ENCODE data around the gene DMRT3. TPM values are rescaled to one million over a fixed set of nuclear protein-coding genes. Genes with fewer than 3 reads are reported as not detected.

Gene DMRT3, protein sequence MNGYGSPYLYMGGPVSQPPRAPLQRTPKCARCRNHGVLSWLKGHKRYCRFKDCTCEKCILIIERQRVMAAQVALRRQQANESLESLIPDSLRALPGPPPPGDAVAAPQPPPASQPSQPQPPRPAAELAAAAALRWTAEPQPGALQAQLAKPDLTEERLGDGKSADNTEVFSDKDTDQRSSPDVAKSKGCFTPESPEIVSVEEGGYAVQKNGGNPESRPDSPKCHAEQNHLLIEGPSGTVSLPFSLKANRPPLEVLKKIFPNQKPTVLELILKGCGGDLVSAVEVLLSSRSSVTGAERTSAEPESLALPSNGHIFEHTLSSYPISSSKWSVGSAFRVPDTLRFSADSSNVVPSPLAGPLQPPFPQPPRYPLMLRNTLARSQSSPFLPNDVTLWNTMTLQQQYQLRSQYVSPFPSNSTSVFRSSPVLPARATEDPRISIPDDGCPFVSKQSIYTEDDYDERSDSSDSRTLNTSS
- 0.41 and 0.90 TPM in 2 replicates for total RNA-seq (ENCODE audit: low replicate concordance)

DNA sequence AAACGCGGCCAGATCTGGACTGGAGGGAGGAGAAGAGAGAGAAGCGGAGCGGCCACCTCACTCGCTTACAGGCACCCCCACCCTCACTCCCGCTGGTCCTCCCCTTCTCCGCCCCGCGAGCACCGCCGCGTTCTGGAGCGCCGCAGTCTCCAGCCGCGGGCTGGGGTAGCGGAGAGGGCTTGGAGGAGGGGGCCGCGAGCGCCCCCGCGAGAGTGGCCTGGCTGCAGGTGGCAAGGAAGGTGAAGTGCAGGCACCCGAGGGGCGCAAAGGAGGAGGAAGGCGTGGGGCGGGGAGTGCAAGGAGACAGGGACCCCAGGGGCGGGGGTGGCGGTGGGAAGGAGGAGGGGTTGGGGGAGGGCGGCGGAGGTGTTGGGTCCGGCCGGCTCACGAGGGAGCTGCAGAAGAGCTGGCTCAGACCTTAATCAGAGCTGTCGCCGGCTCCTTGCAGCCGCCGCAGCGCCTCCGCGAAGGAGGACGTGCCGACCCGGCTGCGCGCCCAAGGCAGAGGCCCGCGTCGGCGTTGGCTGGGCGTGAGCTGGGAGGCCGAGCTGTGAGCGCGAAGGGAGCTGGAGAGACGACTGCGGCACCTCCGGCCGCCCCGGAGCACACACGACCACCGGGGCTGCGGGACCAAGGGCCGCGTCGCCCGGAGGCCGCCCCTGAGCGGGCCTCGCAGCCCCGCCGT lies at the start of gene DMRT3:
Gene DMRT3 (plus strand): TSS at position 398 of the 685 bp plus-strand sequence. CDS start 347 bp downstream, outside the sequence.
- Histone ChIP-seq H3K4me1 (peaks cover 40% of the 10 kb centered on the region), H3K4me2 (peak within 1 kb of the TSS; percentile 85), H3K27ac (no peak within 1 kb of the TSS), H3K27me3 (peaks cover 98% of the 10 kb centered on the region), H3K9ac (no peak within 1 kb of the TSS), H3K79me2 (ENCODE audit: low read depth) (no peaks in the 10 kb centered on the region), H3K9me3 (ENCODE audit: low read depth) (no peaks in the 10 kb centered on the region), H3F3A (ENCODE audit: low read depth) (peaks cover 51% of the 10 kb centered on the region), H2AFZ (replicated peaks) (peak within 1 kb of the TSS; percentile 85), H3K36me3 (no peaks in the 10 kb centered on the region), H4K20me1 (ENCODE audit: low read depth) (peaks cover 31% of the 10 kb centered on the region), H3K4me3 (peak within 1 kb of the TSS; percentile 55)
- Mint-ChIP-seq H3K9me3 (no peaks in the 10 kb centered on the region), H3K36me3 (no peaks in the 10 kb centered on the region), H3K4me3 (peak within 1 kb of the TSS; percentile 87), H3K4me1 (peaks cover 40% of the 10 kb centered on the region), H3K27ac (no peak within 1 kb of the TSS), H3K27me3 (ENCODE audit: insufficient read depth, low read depth) (peaks cover 79% of the 10 kb centered on the region)
- DNase-seq (ENCODE audit: low spot score), result peak; percentile 85
- TF ChIP-seq EZH2 (IDR thresholded peaks at IDR 0.05) (peak; percentile 76), EZH2phosphoT487 (IDR thresholded peaks at IDR 0.05) (peak; percentile 58)
- TF ChIP-seq, protein P1, sequence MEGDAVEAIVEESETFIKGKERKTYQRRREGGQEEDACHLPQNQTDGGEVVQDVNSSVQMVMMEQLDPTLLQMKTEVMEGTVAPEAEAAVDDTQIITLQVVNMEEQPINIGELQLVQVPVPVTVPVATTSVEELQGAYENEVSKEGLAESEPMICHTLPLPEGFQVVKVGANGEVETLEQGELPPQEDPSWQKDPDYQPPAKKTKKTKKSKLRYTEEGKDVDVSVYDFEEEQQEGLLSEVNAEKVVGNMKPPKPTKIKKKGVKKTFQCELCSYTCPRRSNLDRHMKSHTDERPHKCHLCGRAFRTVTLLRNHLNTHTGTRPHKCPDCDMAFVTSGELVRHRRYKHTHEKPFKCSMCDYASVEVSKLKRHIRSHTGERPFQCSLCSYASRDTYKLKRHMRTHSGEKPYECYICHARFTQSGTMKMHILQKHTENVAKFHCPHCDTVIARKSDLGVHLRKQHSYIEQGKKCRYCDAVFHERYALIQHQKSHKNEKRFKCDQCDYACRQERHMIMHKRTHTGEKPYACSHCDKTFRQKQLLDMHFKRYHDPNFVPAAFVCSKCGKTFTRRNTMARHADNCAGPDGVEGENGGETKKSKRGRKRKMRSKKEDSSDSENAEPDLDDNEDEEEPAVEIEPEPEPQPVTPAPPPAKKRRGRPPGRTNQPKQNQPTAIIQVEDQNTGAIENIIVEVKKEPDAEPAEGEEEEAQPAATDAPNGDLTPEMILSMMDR (IDR thresholded peaks at IDR 0.05), result peak; percentile 33

DNA sequence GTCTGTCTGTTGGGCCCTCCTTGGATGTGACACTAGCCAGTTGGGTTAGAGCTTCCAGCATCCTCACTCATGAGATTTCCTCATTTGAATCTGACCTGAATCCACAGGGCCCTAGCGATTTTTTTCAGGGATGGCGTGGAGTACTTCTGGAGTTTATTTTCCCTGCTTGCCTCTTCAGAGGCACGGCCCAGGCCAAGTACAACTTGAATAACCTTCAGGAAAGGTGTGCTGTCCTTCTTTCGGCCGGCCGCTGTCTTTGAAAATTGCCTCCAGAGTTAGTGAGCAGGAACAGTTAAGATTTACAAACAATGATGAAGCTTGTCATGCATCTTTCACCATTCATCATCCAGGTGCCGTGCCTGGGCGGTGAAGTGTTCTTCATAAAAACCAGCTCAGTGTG lies 49.5 kb upstream of the DMRT3 start:
- no peak for DNase-seq (ENCODE audit: low spot score)
- TF ChIP-seq EZH2phosphoT487 (IDR thresholded peaks at IDR 0.05) (no peak), EZH2 (IDR thresholded peaks at IDR 0.05) (no peak)
- TF ChIP-seq, protein P1 (IDR thresholded peaks at IDR 0.05), result no peak
- no peaks in the 10 kb centered on the region for H3K79me2 ChIP-seq (ENCODE audit: low read depth)
- no peaks in the 10 kb centered on the region for H3F3A ChIP-seq (ENCODE audit: low read depth)
- no peaks in the 10 kb centered on the region for H3K27me3 ChIP-seq
- no peaks in the 10 kb centered on the region for H3K9me3 ChIP-seq (ENCODE audit: low read depth)
- H2AFZ ChIP-seq (replicated peaks), result no peak overlapping the region
- no peak overlapping the region for H3K9ac ChIP-seq
- no peaks in the 10 kb centered on the region for H3K36me3 ChIP-seq
- Mint-ChIP-seq H3K36me3 (no peaks in the 10 kb centered on the region), H3K27ac (no peak overlapping the region), H3K27me3 (ENCODE audit: insufficient read depth, low read depth) (peaks cover 9% of the 10 kb centered on the region), H3K9me3 (no peaks in the 10 kb centered on the region), H3K4me3 (no peak overlapping the region), H3K4me1 (no peaks in the 10 kb centered on the region)
- no peak overlapping the region for H3K4me2 ChIP-seq
- no peaks in the 10 kb centered on the region for H3K4me1 ChIP-seq
- H3K4me3 ChIP-seq, result no peak overlapping the region
- H4K20me1 ChIP-seq (ENCODE audit: low read depth), result no peaks in the 10 kb centered on the region
- H3K27ac ChIP-seq, result no peak overlapping the region

DNA sequence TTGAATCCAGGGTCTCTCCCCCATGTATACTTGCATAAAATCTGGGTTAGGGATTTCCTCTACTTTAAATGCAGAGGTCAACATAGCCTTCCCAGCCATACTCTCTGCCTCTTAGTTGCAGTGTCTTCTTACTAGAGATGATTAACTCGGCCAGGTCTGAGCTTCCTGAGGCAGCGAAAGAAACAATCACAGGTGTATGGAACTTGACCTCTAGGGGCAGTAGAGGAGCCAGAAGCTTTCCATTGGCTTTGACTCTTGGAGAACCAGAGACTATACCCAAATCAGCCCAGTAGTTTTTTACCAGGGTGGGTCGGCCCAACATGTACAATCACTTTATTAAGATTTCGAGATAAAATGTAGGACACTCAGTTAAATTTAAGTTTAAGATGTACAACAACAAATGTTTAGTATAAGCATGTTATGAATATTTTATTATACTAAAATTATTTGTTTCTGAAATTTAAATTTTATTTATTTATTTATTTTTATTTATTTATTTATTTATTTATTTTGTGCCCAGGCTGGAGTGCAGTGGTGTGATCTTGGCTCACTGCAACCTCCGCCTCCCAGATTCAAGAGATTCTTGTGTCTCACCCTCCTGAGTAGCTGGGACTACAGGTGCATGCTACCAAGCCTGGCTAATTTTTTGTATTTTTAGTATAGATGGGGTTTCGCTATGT lies 48.0 kb upstream of the DMRT3 start:
- no peaks in the 10 kb centered on the region for H3K4me1 ChIP-seq
- TF ChIP-seq EZH2 (IDR thresholded peaks at IDR 0.05) (no peak), EZH2phosphoT487 (IDR thresholded peaks at IDR 0.05) (no peak)
- TF ChIP-seq, protein P1 (IDR thresholded peaks at IDR 0.05), result peak; percentile 58
- H3K4me3 ChIP-seq, result no peak overlapping the region
- Mint-ChIP-seq H3K9me3 (no peaks in the 10 kb centered on the region), H3K4me3 (no peak overlapping the region), H3K27ac (no peak overlapping the region), H3K27me3 (ENCODE audit: insufficient read depth, low read depth) (peaks cover 6% of the 10 kb centered on the region), H3K4me1 (no peaks in the 10 kb centered on the region), H3K36me3 (no peaks in the 10 kb centered on the region)
- H3K27me3 ChIP-seq, result no peaks in the 10 kb centered on the region
- no peak overlapping the region for H3K27ac ChIP-seq
- no peak overlapping the region for H3K4me2 ChIP-seq
- no peak overlapping the region for H2AFZ ChIP-seq (replicated peaks)
- H3K9me3 ChIP-seq (ENCODE audit: low read depth), result no peaks in the 10 kb centered on the region
- peak; percentile 43 for DNase-seq (ENCODE audit: low spot score)
- H4K20me1 ChIP-seq (ENCODE audit: low read depth), result no peaks in the 10 kb centered on the region
- no peaks in the 10 kb centered on the region for H3K79me2 ChIP-seq (ENCODE audit: low read depth)
- no peaks in the 10 kb centered on the region for H3K36me3 ChIP-seq
- no peaks in the 10 kb centered on the region for H3F3A ChIP-seq (ENCODE audit: low read depth)
- no peak overlapping the region for H3K9ac ChIP-seq
